Panc1 (cell line): ENCODE results near the gene SBNO2. TPM values are rescaled to one million over a fixed set of nuclear protein-coding genes. Genes with fewer than 3 reads are reported as not detected.

ENCODE experiments used
- ATAC-seq: fragments of 200-7000 bp; cut with Tn5 transposase; 2 replicates; pipeline ENCODE4 v1.9.1; 2020; ENCODE audit warnings: mild to moderate bottlenecking, moderate library complexity
- BruUV-seq: library from RNA; stranded (reverse); fragments of 400-500 nt; replicated peaks from 2 replicates; lab custom pipeline; 2021; lab: Mats Ljungman, UMichigan
- CTCF ChIA-PET: fragments of 300-600 bp; sonication (Branson Sonifier 250); formaldehyde crosslinking; loops from one replicate; lab custom pipeline; 2022; ENCODE audit warnings: antibody characterized with exemption; lab: Charles Lee
- POLR2A ChIA-PET: fragments of 300-600 bp; sonication (Branson Sonifier 250); formaldehyde crosslinking; loops from one replicate; lab custom pipeline; 2022; ENCODE audit warnings: antibody characterized with exemption; lab: Charles Lee
- DNase-seq: peaks from one replicate; pipeline ENCODE4 v3.0.0-alpha.2; 2010; ENCODE audit warnings: low read depth, low spot score
- H3K27ac ChIP-seq: 2 replicates; pipeline ENCODE4 v1.5.1; 2011; ENCODE audit warnings: mild to moderate bottlenecking, low read length, inconsistent platforms
- H3K27me3 ChIP-seq: fragments of 200-500 bp; sonication (Bioruptor generic); 2 replicates; pipeline ENCODE4 v1.6.0; 2014; ENCODE audit warnings: low read length, inconsistent platforms; ENCODE audit not compliant: control insufficient read depth, insufficient read depth
- H3K36me3 ChIP-seq: fragments of 200-500 bp; sonication (Bioruptor generic); 2 replicates; pipeline ENCODE4 v1.5.1; 2014; ENCODE audit warnings: inconsistent platforms, mild to moderate bottlenecking, low read length, moderate library complexity; ENCODE audit not compliant: control insufficient read depth, insufficient read depth
- H3K4me1 ChIP-seq: 2 replicates; pipeline ENCODE4 v1.5.1; 2011; ENCODE audit warnings: inconsistent platforms, mild to moderate bottlenecking, low read length, moderate library complexity; ENCODE audit not compliant: control insufficient read depth, insufficient read depth
- H3K4me3 ChIP-seq, 2 experiments: 2 replicates each; pipeline ENCODE4 v1.5.1; 2011 to 2012; ENCODE audit warnings: low read depth in 2 of 2, low read length in 2 of 2, mild to moderate bottlenecking in 2 of 2, inconsistent platforms in 1 of 2, moderate library complexity in 1 of 2
- H3K9me3 ChIP-seq: fragments of 200-500 bp; sonication (Bioruptor generic); 2 replicates; pipeline ENCODE4 v1.5.1; 2014; ENCODE audit warnings: low read depth, mild to moderate bottlenecking, inconsistent platforms, low read length, moderate library complexity; ENCODE audit not compliant: control insufficient read depth, insufficient read depth
- CTCF ChIP-seq: fragments of 450-650 bp; IDR thresholded peaks from 2 replicates; pipeline ENCODE4 v1.5.1; 2017; ENCODE audit warnings: mild to moderate bottlenecking
- POLR2AphosphoS5 ChIP-seq: IDR thresholded peaks from 2 replicates; pipeline ENCODE4 v1.6.1; 2012; ENCODE audit warnings: mild to moderate bottlenecking, low read depth, low read length, moderate library complexity
- REST ChIP-seq, 2 experiments: IDR thresholded peaks; 2 replicates each; pipeline ENCODE4 v1.6.1; 2011 to 2012; ENCODE audit warnings: low read depth in 2 of 2, control low read depth in 1 of 2, low read length in 1 of 2, mild to moderate bottlenecking in 1 of 2, moderate library complexity in 1 of 2; ENCODE audit not compliant: insufficient read depth in 1 of 2
- SIN3A ChIP-seq: IDR thresholded peaks from 2 replicates; pipeline ENCODE4 v1.6.1; 2012; ENCODE audit warnings: low read depth, mild to moderate bottlenecking, low read length, moderate library complexity, borderline replicate concordance; ENCODE audit not compliant: insufficient read depth
- TCF7L2 ChIP-seq: IDR thresholded peaks from 2 replicates; pipeline ENCODE4 v1.6.1; 2011; ENCODE audit warnings: mild to moderate bottlenecking, low read depth, low read length, inconsistent platforms
- in situ Hi-C: cut with HindIII; loops from 2 replicates; pipeline ENCODE4 v1.10.0; 2016; ENCODE audit warnings: low sequenced_read_pairs, low pct_unique_long_range_greater_than_20kb
- intact Hi-C: fragments of 100-400 bp; cut with micrococcal nuclease; formaldehyde crosslinking; loops from one replicate; pipeline ENCODE4 v1.10.0; 2022; ENCODE audit not compliant: unreplicated experiment
- total RNA-seq: library from RNA; stranded (reverse); gene quantifications from one replicate; pipeline ENCODE4 v1.2.1, GENCODE V29; 2021; ENCODE audit not compliant: unreplicated experiment

SBNO2 gene
- total RNA-seq, 1 experiment from 2014 or later, result 101 TPM

- no TSS peak for BruUV-seq
- H3K27ac ChIP-seq, result peak overlapping the region; percentile 94
- H3K36me3 ChIP-seq, result peaks cover 3% of the 10 kb centered on the region; the same call in 1 of the 2 replicates
- CTCF ChIA-PET, result no interaction called here
- H3K4me3 ChIP-seq, result peak overlapping the region; percentile 66 to 73
- peaks cover 24% of the 10 kb centered on the region for H3K4me1 ChIP-seq
- DNase-seq (no peak), ATAC-seq (peak; percentile 43)
- H3K9me3 ChIP-seq, result no peaks in the 10 kb centered on the region
- H3K27me3 ChIP-seq, result no peaks in the 10 kb centered on the region
- in situ Hi-C loops, result no loop called here
- TF ChIP-seq POLR2AphosphoS5 (peak; percentile 43; the same call in 1 of the 2 replicates), REST (IDR thresholded peaks at IDR 0.05; ENCODE audit: insufficient read depth in 1 of 2, low read depth in 2 of 2, low read length in 1 of 2) (no peak)
- intact Hi-C loops, result no loop called here
- POLR2A ChIA-PET, result no interaction called here
These were observed 5.3 kb downstream of the SBNO2 start for GRCh38 chr19:1168572-1169410.

- BruUV-seq, result no TSS peak
- no peaks in the 10 kb centered on the region for H3K27me3 ChIP-seq
- H3K4me1 ChIP-seq, result peaks cover 33% of the 10 kb centered on the region
- in situ Hi-C loops, result no loop called here
- H3K9me3 ChIP-seq, result no peaks in the 10 kb centered on the region
- peak overlapping the region; percentile 94 for H3K27ac ChIP-seq
- H3K36me3 ChIP-seq, result no peaks in the 10 kb centered on the region; the same call in 1 of the 2 replicates
- peak; percentile 15 for ATAC-seq
- DNase-seq, result no peak
- TF ChIP-seq POLR2AphosphoS5, result no peak
- TF ChIP-seq TCF7L2, result no peak
- TF ChIP-seq SIN3A, result no peak
- no peak for TF ChIP-seq REST (IDR thresholded peaks at IDR 0.05; ENCODE audit: insufficient read depth in 1 of 2, low read depth in 2 of 2, low read length in 1 of 2)
- TF ChIP-seq CTCF, result no peak
- ChIA-PET CTCF (interaction anchor here (0.6 kb wide), 1 partner anchor 99 kb away, joined by 3 read pairs; no protein-coding TSS in a partner anchor), POLR2A (interaction anchor here (0.5 kb wide), 1 partner anchor 9 kb away, joined by 4 read pairs; no protein-coding TSS in a partner anchor)
- intact Hi-C loops, result no loop called here
- H3K4me3 ChIP-seq, result peak overlapping the region; percentile 66 to 73
These were observed 6.1 kb downstream of the SBNO2 start for GRCh38 chr19:1167687-1168571.
